HepG2 (cell line): Measurements from ENCODE around the gene ZBP1. TPM values are rescaled to one million over a fixed set of nuclear protein-coding genes. Genes with fewer than 3 reads are reported as not detected.

ENCODE experiments used
- HNF4G ChIP-seq, 2 experiments: sonication (generic) in 1 of 2; formaldehyde crosslinking in 1 of 2; IDR thresholded peaks; 2 replicates each; pipeline versions ENCODE4 v1.4.0 to v1.6.1; 2011 to 2020; ENCODE audit warnings: borderline replicate concordance in 2 of 2, low read depth in 2 of 2, mild to moderate bottlenecking in 2 of 2, low read length in 1 of 2, missing genetic modification reagents in 1 of 2, moderate library complexity in 1 of 2
- ZNF235 ChIP-seq: sonication (generic); formaldehyde crosslinking; IDR thresholded peaks from 2 replicates; pipeline ENCODE4 v1.8.1; 2023; ENCODE audit warnings: mild to moderate bottlenecking, missing genetic modification reagents, borderline replicate concordance
- ZNF33B ChIP-seq: sonication (generic); formaldehyde crosslinking; IDR thresholded peaks from 2 replicates; pipeline ENCODE4 v1.5.1; 2020; ENCODE audit warnings: mild to moderate bottlenecking, missing genetic modification reagents
- ZNF451 ChIP-seq: sonication (generic); formaldehyde crosslinking; IDR thresholded peaks from 2 replicates; pipeline ENCODE4 v1.5.0; 2020; ENCODE audit warnings: mild to moderate bottlenecking, missing genetic modification reagents
- ZNF878 ChIP-seq: sonication (generic); formaldehyde crosslinking; IDR thresholded peaks from 2 replicates; pipeline ENCODE4 v1.8.1; 2023; ENCODE audit warnings: mild to moderate bottlenecking, missing genetic modification reagents, moderate library complexity
- polyA plus RNA-seq, 8 experiments: library from polyadenylated mRNA; depleted of rRNA in 3 of 8; stranded (reverse) in 7 of 8; unstranded in 1 of 8; fragments of >200 nt; fragmentation: Illumina TruSeq in 4 of 8; extraction: Trizol in 4 of 8; gene quantifications; 2 replicates each; pipeline versions ENCODE4 v1.2.1 to v1.2.3, GENCODE V29; 2011 to 2016; ENCODE audit warnings: low read depth in 4 of 8, missing spikeins in 1 of 8, mixed read lengths in 1 of 8; ENCODE audit not compliant: insufficient read depth in 1 of 8
- total RNA-seq, 5 experiments: library from RNA; depleted of rRNA; stranded (reverse); fragments of >200 nt; fragmentation: Illumina TruSeq; extraction: Trizol; gene quantifications; 2 replicates each; pipeline ENCODE4 v1.2.3, GENCODE V29; 2016; ENCODE audit warnings: low read depth in 1 of 5
- TF ChIP-seq, protein P1 (sequence below): sonication (generic); formaldehyde crosslinking; IDR thresholded peaks from 2 replicates; pipeline ENCODE4 v1.4.0; 2020; ENCODE audit warnings: mild to moderate bottlenecking, missing genetic modification reagents, borderline replicate concordance
- TF ChIP-seq, protein P2 (sequence below): sonication (generic); formaldehyde crosslinking; IDR thresholded peaks from 2 replicates; pipeline ENCODE4 v1.4.0; 2020; ENCODE audit warnings: missing genetic modification reagents
- TF ChIP-seq, protein P3 (sequence below), 2 experiments: fragments of 450-650 bp in 1 of 2; sonication (generic) in 1 of 2; formaldehyde crosslinking in 1 of 2; IDR thresholded peaks; 2 replicates each; pipeline versions ENCODE4 v1.6.1 to v1.8.0; 2016 to 2022; ENCODE audit warnings: antibody characterized with exemption in 1 of 2, mild to moderate bottlenecking in 1 of 2, missing genetic modification reagents in 1 of 2

ZBP1 gene
- total and polyA plus RNA-seq, 2 of the 13 experiments (the other 11 are each of a cell fraction or from before 2014, with no cell fraction given), result not detected

DNA sequence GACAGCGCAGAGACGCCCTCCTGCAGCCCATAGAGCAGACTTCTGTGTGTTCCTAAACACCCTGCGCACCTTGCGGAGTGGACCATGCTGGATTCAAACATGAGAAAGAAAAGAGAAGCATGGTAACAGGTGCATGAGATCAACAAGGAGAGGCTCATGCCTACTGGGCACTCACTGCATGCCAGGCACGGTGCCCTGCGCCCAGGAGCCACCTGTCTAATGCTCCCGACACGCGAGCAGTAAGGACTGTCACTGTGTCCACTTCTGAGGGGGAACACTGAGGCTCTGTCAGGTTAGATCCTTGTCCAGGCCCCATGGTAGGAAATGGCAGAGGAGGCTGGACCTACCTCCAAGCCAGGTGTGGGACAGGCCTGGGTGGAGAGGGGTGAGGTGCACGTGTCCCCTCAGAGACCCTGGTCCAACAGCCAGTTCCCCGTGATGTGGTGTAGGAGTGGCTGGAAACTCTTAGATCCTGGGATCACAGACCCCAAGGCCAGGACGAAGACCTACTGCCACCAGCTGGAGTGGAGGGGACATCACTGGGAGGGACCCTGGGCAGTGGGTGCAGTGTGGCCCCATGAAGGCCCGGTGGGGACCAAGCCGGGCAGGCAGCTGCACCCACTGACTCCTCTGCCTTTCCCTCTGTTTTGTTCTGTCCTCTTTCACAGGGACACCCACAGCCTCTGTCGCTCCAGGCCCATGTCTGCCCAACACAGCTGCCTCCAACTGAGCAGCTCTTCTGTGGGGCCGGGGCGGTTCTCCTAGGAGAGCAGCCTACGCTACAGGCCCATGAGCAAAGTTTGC is 29.5 kb downstream of the ZBP1 start (continued):
- TF ChIP-seq, protein P1, sequence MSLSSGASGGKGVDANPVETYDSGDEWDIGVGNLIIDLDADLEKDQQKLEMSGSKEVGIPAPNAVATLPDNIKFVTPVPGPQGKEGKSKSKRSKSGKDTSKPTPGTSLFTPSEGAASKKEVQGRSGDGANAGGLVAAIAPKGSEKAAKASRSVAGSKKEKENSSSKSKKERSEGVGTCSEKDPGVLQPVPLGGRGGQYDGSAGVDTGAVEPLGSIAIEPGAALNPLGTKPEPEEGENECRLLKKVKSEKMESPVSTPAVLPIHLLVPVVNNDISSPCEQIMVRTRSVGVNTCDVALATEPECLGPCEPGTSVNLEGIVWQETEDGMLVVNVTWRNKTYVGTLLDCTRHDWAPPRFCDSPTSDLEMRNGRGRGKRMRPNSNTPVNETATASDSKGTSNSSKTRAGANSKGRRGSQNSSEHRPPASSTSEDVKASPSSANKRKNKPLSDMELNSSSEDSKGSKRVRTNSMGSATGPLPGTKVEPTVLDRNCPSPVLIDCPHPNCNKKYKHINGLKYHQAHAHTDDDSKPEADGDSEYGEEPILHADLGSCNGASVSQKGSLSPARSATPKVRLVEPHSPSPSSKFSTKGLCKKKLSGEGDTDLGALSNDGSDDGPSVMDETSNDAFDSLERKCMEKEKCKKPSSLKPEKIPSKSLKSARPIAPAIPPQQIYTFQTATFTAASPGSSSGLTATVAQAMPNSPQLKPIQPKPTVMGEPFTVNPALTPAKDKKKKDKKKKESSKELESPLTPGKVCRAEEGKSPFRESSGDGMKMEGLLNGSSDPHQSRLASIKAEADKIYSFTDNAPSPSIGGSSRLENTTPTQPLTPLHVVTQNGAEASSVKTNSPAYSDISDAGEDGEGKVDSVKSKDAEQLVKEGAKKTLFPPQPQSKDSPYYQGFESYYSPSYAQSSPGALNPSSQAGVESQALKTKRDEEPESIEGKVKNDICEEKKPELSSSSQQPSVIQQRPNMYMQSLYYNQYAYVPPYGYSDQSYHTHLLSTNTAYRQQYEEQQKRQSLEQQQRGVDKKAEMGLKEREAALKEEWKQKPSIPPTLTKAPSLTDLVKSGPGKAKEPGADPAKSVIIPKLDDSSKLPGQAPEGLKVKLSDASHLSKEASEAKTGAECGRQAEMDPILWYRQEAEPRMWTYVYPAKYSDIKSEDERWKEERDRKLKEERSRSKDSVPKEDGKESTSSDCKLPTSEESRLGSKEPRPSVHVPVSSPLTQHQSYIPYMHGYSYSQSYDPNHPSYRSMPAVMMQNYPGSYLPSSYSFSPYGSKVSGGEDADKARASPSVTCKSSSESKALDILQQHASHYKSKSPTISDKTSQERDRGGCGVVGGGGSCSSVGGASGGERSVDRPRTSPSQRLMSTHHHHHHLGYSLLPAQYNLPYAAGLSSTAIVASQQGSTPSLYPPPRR (CRISPR knock-in tag), result peak; percentile 15; the same call in 1 of the 2 replicates
- TF ChIP-seq, protein P2, sequence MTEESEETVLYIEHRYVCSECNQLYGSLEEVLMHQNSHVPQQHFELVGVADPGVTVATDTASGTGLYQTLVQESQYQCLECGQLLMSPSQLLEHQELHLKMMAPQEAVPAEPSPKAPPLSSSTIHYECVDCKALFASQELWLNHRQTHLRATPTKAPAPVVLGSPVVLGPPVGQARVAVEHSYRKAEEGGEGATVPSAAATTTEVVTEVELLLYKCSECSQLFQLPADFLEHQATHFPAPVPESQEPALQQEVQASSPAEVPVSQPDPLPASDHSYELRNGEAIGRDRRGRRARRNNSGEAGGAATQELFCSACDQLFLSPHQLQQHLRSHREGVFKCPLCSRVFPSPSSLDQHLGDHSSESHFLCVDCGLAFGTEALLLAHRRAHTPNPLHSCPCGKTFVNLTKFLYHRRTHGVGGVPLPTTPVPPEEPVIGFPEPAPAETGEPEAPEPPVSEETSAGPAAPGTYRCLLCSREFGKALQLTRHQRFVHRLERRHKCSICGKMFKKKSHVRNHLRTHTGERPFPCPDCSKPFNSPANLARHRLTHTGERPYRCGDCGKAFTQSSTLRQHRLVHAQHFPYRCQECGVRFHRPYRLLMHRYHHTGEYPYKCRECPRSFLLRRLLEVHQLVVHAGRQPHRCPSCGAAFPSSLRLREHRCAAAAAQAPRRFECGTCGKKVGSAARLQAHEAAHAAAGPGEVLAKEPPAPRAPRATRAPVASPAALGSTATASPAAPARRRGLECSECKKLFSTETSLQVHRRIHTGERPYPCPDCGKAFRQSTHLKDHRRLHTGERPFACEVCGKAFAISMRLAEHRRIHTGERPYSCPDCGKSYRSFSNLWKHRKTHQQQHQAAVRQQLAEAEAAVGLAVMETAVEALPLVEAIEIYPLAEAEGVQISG (CRISPR knock-in tag), result peak; percentile 81
- TF ChIP-seq, protein P3, sequence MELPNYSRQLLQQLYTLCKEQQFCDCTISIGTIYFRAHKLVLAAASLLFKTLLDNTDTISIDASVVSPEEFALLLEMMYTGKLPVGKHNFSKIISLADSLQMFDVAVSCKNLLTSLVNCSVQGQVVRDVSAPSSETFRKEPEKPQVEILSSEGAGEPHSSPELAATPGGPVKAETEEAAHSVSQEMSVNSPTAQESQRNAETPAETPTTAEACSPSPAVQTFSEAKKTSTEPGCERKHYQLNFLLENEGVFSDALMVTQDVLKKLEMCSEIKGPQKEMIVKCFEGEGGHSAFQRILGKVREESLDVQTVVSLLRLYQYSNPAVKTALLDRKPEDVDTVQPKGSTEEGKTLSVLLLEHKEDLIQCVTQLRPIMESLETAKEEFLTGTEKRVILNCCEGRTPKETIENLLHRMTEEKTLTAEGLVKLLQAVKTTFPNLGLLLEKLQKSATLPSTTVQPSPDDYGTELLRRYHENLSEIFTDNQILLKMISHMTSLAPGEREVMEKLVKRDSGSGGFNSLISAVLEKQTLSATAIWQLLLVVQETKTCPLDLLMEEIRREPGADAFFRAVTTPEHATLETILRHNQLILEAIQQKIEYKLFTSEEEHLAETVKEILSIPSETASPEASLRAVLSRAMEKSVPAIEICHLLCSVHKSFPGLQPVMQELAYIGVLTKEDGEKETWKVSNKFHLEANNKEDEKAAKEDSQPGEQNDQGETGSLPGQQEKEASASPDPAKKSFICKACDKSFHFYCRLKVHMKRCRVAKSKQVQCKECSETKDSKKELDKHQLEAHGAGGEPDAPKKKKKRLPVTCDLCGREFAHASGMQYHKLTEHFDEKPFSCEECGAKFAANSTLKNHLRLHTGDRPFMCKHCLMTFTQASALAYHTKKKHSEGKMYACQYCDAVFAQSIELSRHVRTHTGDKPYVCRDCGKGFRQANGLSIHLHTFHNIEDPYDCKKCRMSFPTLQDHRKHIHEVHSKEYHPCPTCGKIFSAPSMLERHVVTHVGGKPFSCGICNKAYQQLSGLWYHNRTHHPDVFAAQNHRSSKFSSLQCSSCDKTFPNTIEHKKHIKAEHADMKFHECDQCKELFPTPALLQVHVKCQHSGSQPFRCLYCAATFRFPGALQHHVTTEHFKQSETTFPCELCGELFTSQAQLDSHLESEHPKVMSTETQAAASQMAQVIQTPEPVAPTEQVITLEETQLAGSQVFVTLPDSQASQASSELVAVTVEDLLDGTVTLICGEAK (IDR thresholded peaks at IDR 0.05), result no peak
- TF ChIP-seq, protein P3 (CRISPR knock-in tag; IDR thresholded peaks at IDR 0.05), result 0 out of 2 replicates have a peak, but pooled peaks have one; percentile 54
- TF ChIP-seq ZNF33B, result 0 out of 2 replicates have a peak, but pooled peaks have one; percentile 3
- TF ChIP-seq ZNF451 (CRISPR knock-in tag), result no peak
- TF ChIP-seq ZNF235 (CRISPR knock-in tag), result no peak
- no peak for TF ChIP-seq HNF4G (IDR thresholded peaks at IDR 0.05; ENCODE audit: borderline replicate concordance, low read depth, low read length)
- peak; percentile 18; the same call in 1 of the 2 replicates for TF ChIP-seq HNF4G (CRISPR knock-in tag; IDR thresholded peaks at IDR 0.05; ENCODE audit: borderline replicate concordance, low read depth)
- TF ChIP-seq ZNF878 (CRISPR knock-in tag), result 0 out of 2 replicates have a peak, but pooled peaks have one; percentile 5
